GM12874 (cell line): ENCODE results near the gene KCNAB3.

Source experiments
- CTCF ChIP-seq: IDR thresholded peaks from 2 replicates; pipeline ENCODE4 v1.5.1; 2011; ENCODE audit warnings: low read depth, mild to moderate bottlenecking, control low read depth, low read length, moderate library complexity; ENCODE audit not compliant: insufficient read depth

KCNAB3 gene

GRCh38 chr17:7929158-7930023 is at the start of gene KCNAB3:
TSS of gene KCNAB3 (minus strand) at chr17:7929856. CDS start at chr17:7929435, 421 bp downstream.
- no peak for TF ChIP-seq CTCF

- no peak for TF ChIP-seq CTCF
Measured at GRCh38 chr17:7977805-7978204, 48.1 kb upstream of the KCNAB3 start.

- no peak for TF ChIP-seq CTCF
Measured at GRCh38 chr17:7977039-7977438, 47.4 kb upstream of the KCNAB3 start.

GRCh38 chr17:7974638-7975131 is 45.0 kb upstream of the KCNAB3 start:
- no peak for TF ChIP-seq CTCF

GRCh38 chr17:7972131-7972785 is 42.6 kb upstream of the KCNAB3 start:
- no peak for TF ChIP-seq CTCF

- no peak for TF ChIP-seq CTCF
Measured at GRCh38 chr17:7971651-7972050, 42.0 kb upstream of the KCNAB3 start.

GRCh38 chr17:7969433-7969832 is 39.8 kb upstream of the KCNAB3 start:
- no peak for TF ChIP-seq CTCF
